Bronchial epithelial cell (primary cell): ENCODE data around the gene HTR5A. TPM values are rescaled to one million over a fixed set of nuclear protein-coding genes. Genes with fewer than 3 reads are reported as not detected.

Source experiments
- DNase-seq: peaks from one replicate; pipeline ENCODE4 v3.0.0-alpha.2; 2010; ENCODE audit warnings: low read depth
- FAIRE-seq: peaks from 2 replicates; lab custom pipeline; 2011; peaks lifted over from hg19 to GRCh38; lab: Jason Lieb, UNC
- H3K27me3 ChIP-seq: 2 replicates; pipeline ENCODE4 v1.5.1; 2011; ENCODE audit warnings: low read length; ENCODE audit not compliant: control insufficient read depth, insufficient read depth
- H3K36me3 ChIP-seq: 2 replicates; pipeline ENCODE4 v1.5.1; 2011; ENCODE audit warnings: low read length; ENCODE audit not compliant: control insufficient read depth, insufficient read depth
- H3K4me3 ChIP-seq: 2 replicates; pipeline ENCODE4 v1.5.1; 2011; ENCODE audit warnings: mild to moderate bottlenecking, low read depth, low read length, control low read depth
- total RNA-seq: library from RNA; depleted of rRNA; stranded (reverse); fragments of >200 nt; gene quantifications from 2 replicates; pipeline ENCODE4 v1.2.1, GENCODE V29; 2014
- TF ChIP-seq, protein P1 (sequence below): IDR thresholded peaks from 2 replicates; pipeline ENCODE4 v1.5.1; 2011; ENCODE audit warnings: mild to moderate bottlenecking, moderate library complexity, low read length, control low read depth, inconsistent platforms; ENCODE audit not compliant: insufficient read depth, severe bottlenecking

The HTR5A gene
- total RNA-seq, 1 donor from 2014 or later: not detected

DNA sequence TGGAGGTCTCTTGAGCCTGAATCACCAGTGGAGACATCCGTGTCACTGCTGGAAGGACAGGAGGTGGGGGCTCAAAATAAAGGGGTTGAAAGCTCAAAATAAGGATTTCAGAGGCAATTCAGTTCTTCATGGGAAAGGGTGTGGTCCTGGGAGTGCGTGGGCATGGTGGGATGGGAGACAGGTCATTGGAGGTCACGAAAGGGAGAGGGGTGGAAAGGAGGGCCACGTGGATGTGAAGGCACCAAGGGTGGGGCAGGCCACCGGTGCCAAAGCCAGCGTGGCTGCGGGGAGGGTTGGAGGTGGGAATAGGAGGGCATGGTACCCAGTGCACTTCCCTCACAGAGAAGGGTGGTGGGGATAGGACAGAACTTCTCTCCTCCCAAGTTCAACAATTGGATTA is 59.7 kb downstream of the HTR5A start:
- no peaks in the 10 kb centered on the region for H3K27me3 ChIP-seq
- no peak for DNase-seq
- H3K36me3 ChIP-seq: no peaks in the 10 kb centered on the region
- no peak overlapping the region for H3K4me3 ChIP-seq
- FAIRE-seq: no peak
- TF ChIP-seq, protein P1, sequence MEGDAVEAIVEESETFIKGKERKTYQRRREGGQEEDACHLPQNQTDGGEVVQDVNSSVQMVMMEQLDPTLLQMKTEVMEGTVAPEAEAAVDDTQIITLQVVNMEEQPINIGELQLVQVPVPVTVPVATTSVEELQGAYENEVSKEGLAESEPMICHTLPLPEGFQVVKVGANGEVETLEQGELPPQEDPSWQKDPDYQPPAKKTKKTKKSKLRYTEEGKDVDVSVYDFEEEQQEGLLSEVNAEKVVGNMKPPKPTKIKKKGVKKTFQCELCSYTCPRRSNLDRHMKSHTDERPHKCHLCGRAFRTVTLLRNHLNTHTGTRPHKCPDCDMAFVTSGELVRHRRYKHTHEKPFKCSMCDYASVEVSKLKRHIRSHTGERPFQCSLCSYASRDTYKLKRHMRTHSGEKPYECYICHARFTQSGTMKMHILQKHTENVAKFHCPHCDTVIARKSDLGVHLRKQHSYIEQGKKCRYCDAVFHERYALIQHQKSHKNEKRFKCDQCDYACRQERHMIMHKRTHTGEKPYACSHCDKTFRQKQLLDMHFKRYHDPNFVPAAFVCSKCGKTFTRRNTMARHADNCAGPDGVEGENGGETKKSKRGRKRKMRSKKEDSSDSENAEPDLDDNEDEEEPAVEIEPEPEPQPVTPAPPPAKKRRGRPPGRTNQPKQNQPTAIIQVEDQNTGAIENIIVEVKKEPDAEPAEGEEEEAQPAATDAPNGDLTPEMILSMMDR: no peak

DNA sequence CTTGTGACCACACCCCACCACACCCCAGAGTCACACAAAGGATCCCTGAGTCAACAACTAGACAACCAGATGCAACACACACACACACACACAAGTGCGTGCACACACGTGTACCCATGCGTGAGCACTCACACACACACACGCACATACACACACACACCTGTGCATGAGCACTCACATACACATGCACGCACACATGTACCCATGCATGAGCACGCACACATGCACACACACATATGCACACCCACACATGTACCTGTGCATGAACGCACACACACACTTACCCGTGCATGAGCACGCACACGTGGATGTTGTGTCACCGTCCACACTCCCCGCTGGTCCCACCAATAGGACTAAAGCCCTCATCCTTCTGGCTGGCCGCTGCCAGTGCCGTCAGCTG is 60.4 kb downstream of the HTR5A start:
- FAIRE-seq (peak; percentile 91), DNase-seq (no peak)
- H3K27me3 ChIP-seq: no peaks in the 10 kb centered on the region
- H3K36me3 ChIP-seq: no peaks in the 10 kb centered on the region
- TF ChIP-seq, protein P1: no peak
- H3K4me3 ChIP-seq: no peak overlapping the region

DNA sequence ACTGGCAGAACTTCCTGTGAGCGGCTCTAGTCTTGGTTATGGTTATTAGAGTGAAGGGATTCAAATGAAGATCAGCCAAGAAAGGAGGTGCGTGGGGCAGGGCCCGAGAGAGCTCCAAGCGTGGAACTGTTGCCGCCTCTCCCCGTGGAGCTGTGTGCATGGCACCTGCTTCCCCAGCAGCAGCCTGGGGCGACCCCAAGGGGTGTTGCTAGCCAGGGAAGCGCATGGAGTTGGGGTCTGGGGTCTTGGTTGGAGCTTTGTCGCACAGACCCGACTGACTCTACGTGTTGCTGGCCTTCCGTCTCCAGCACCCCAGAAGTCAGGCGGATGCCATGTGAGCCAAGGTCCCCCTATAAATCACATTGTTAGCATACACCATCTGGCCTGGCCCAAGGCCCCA is 61.0 kb downstream of the HTR5A start:
- no peaks in the 10 kb centered on the region for H3K27me3 ChIP-seq
- DNase-seq (no peak), FAIRE-seq (no peak)
- H3K36me3 ChIP-seq: no peaks in the 10 kb centered on the region
- TF ChIP-seq, protein P1: no peak
- no peak overlapping the region for H3K4me3 ChIP-seq

DNA sequence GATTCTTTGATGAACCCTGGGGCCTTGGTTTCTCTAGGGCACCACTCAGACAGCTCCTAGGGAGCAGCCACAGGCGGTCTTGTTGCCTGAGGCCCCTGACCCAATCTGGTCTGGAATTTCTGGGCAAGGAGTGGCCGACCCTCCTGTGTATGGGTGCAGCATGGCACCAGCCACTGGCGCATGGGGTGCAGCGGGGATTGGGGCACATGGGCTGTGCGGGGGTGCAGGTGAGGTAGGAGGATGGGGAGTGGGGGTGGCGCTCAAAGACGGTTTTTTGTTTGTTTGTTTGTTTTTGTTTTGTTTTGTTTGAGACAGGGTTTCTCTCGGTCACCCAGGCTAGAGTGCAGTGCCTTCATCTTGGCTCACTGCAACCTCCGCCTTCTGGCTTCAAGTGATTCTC is 62.3 kb downstream of the HTR5A start:
- DNase-seq (no peak), FAIRE-seq (no peak)
- Histone ChIP-seq H3K27me3 (no peaks in the 10 kb centered on the region), H3K36me3 (no peaks in the 10 kb centered on the region), H3K4me3 (no peak overlapping the region)
- TF ChIP-seq, protein P1: no peak

DNA sequence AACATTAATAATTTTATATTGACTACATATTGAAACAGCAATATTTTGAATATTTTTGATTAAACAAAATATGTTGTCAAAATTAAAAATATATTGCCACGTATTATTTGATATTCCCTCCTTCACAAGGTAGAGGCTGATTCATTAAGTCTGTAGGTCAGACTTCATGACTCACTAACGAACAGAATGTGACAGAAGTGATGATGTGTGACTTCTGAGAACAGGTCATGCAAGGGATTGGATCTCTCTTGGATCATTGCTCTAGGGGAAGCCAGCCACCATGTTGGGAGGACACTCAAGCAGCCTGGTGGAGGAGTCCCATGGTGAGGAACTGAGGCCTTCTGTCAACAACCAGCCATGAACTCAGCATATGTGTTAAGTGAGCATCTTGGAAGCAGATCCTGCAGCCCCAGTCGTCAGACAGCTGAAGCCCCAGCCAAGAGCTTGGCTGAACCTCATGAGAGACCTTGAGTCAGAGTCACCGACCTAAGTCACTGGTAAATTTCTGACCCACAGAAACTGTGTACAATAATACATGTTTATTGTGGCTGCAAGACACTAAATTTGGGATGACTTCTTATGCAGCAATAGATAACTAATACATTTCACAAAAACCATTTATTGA is 66.6 kb downstream of the HTR5A start:
- TF ChIP-seq, protein P1: no peak
- DNase-seq (peak; percentile 4), FAIRE-seq (no peak)
- Histone ChIP-seq H3K4me3 (no peak overlapping the region), H3K36me3 (no peaks in the 10 kb centered on the region), H3K27me3 (no peaks in the 10 kb centered on the region)

Other genes with a start within 250 kb of the HTR5A start
- 5.0 and 5.6 TPM in 2 replicates for gene PAXIP1, start 67.2 kb upstream of the HTR5A start, total RNA-seq
- gene INSIG1, start 227.6 kb downstream of the HTR5A start, total RNA-seq: 14.2 and 36.6 TPM in 2 replicates